Lung (tissue), 12 donors: ENCODE results near the gene CDCP2. TPM values are rescaled to one million over a fixed set of nuclear protein-coding genes. Genes with fewer than 3 reads are reported as not detected.

Experiments
- ATAC-seq: fragments of 200-7000 bp; cut with Tn5 transposase; one replicate; pipeline ENCODE4 v1.9.1; 2020; ENCODE audit warnings: moderate number of reproducible peaks; ENCODE audit not compliant: insufficient read depth, low FRiP score
- DNase-seq, 3 donors: peaks; one replicate each; pipeline ENCODE4 v3.0.0-alpha.2; 2013 to 2017
- H3K27ac ChIP-seq, 2 donors: one replicate each; pipeline ENCODE4 v1.5.1; 2013; ENCODE audit warnings: mild to moderate bottlenecking in 2 of 2, moderate library complexity in 2 of 2, control low read depth in 1 of 2, inconsistent platforms in 1 of 2, low read depth in 1 of 2, low read length in 1 of 2
- H3K27me3 ChIP-seq, 3 donors: one replicate each; pipeline ENCODE4 v1.5.1; 2013; ENCODE audit warnings: low read length in 2 of 3; ENCODE audit not compliant: control insufficient read depth in 3 of 3, insufficient read depth in 3 of 3
- H3K36me3 ChIP-seq, 4 donors: one replicate each; pipeline ENCODE4 v1.5.1; 2013; ENCODE audit warnings: low read length in 4 of 4, mild to moderate bottlenecking in 1 of 4, moderate library complexity in 1 of 4; ENCODE audit not compliant: control insufficient read depth in 4 of 4, insufficient read depth in 4 of 4
- H3K4me1 ChIP-seq, 5 donors: one replicate each; pipeline ENCODE4 v1.5.1; 2013; ENCODE audit warnings: low read length in 5 of 5, mild to moderate bottlenecking in 2 of 5, moderate library complexity in 1 of 5; ENCODE audit not compliant: control insufficient read depth in 5 of 5, insufficient read depth in 5 of 5
- H3K4me3 ChIP-seq: one replicate; pipeline ENCODE4 v1.5.1; 2013; ENCODE audit warnings: mild to moderate bottlenecking, control low read depth, moderate library complexity
- H3K9ac ChIP-seq, 2 donors: one replicate each; pipeline ENCODE4 v1.5.1; 2013; ENCODE audit warnings: low read length in 2 of 2, control low read depth in 1 of 2; ENCODE audit not compliant: insufficient read depth in 1 of 2
- H3K9me3 ChIP-seq, 4 donors: one replicate each; pipeline ENCODE4 v1.5.1; 2013; ENCODE audit warnings: low read length in 3 of 4, mild to moderate bottlenecking in 1 of 4, moderate library complexity in 1 of 4; ENCODE audit not compliant: control insufficient read depth in 4 of 4, insufficient read depth in 3 of 4
- WGBS, 2 donors: extraction: QIAGEN DNeasy Blood & Tissue Kit; methylation state at CpG; one replicate each; pipeline ENCODE4 v1.1.7; 2013; 5-methylcytosine and 5-hydroxymethylcytosine counted together
- polyA plus RNA-seq, 2 donors: library from polyadenylated mRNA; stranded (reverse); fragments of 200-250 nt; gene quantifications; one replicate each; pipeline ENCODE4 v1.2.1, GENCODE V29; 2013
- total RNA-seq, 2 donors: library from RNA; depleted of rRNA in 1 of 2; stranded (reverse); fragments of >200 nt in 1 of 2; gene quantifications; one replicate each; pipeline ENCODE4 v1.2.1, GENCODE V29; 2014 to 2021
- TF ChIP-seq, protein P1 (sequence below): IDR thresholded peaks from 2 replicates; pipeline ENCODE4 v1.5.1; 2012; ENCODE audit warnings: mild to moderate bottlenecking; ENCODE audit errors: control extremely low read depth, extremely low read depth
- donor health status: control.
- donor health status: control.
- donor health status: Bipolar disorder and iron deficiency.
- donor health status: healthy.
- donor health status: DM: yes; HTN: yes; CAD: no.

The CDCP2 gene
- total and polyA plus RNA-seq, 4 donors, result 0.02 to 0.28 (median 0.14) TPM; not detected in 1

DNA sequence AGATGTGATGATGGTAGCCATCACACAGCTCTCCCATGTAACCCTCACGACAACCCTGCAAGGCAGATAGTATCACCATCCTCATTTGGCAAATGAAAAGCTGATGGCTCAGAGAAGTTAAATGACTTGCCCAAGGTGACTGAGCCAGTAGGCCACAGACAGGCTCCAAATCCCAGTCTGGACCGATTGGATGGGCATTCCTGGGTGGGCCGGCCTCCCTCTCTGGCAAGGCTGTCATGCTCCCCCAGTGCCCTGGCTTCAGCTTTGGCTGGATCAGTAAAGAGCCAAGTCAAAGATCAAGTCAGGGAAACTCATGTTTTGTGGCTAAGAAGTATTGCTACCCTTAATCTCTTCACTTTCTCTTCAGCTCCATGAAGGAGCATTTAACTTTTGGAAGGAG lies 41.2 kb downstream of the CDCP2 start:
- ATAC-seq (no peak), DNase-seq (no peak)
- TF ChIP-seq, protein P1, sequence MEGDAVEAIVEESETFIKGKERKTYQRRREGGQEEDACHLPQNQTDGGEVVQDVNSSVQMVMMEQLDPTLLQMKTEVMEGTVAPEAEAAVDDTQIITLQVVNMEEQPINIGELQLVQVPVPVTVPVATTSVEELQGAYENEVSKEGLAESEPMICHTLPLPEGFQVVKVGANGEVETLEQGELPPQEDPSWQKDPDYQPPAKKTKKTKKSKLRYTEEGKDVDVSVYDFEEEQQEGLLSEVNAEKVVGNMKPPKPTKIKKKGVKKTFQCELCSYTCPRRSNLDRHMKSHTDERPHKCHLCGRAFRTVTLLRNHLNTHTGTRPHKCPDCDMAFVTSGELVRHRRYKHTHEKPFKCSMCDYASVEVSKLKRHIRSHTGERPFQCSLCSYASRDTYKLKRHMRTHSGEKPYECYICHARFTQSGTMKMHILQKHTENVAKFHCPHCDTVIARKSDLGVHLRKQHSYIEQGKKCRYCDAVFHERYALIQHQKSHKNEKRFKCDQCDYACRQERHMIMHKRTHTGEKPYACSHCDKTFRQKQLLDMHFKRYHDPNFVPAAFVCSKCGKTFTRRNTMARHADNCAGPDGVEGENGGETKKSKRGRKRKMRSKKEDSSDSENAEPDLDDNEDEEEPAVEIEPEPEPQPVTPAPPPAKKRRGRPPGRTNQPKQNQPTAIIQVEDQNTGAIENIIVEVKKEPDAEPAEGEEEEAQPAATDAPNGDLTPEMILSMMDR, result no peak
- Histone ChIP-seq H3K9me3 (no peaks in the 10 kb centered on the region), H3K9ac (no peak overlapping the region), H3K4me3 (no peak overlapping the region), H3K27me3 (no peaks in the 10 kb centered on the region), H3K4me1 (peaks cover 0 to 13% (median 0%) of the 10 kb centered on the region in 5 donors), H3K27ac (no peak overlapping the region), H3K36me3 (no peaks in the 10 kb centered on the region)
- WGBS, 2 donors, result 78 to 92% methylated on average over 3 of the region's 3 CpGs

DNA sequence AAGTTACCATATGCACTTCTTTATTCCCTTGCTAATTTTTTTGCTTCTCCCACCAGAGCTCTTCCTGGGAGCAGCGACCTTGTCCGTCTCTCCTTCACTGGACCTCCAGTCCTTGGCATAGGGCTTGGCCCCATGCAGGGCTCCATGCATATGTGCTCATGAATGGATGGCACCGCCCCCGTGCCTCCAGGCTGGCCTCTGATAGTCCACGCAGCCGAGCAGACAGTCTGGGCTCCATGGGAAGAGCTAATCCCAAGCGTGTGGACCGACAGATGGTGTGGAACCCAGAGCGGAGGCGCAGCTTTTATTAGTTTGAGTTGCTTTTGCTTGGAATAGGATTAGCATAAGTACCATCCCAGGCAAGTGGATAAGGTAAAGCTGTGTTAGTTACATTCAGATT lies 41.8 kb downstream of the CDCP2 start:
- DNase-seq, result no peak
- Histone ChIP-seq H3K9ac (no peak overlapping the region), H3K4me3 (no peak overlapping the region), H3K27ac (no peak overlapping the region), H3K27me3 (no peaks in the 10 kb centered on the region), H3K36me3 (no peaks in the 10 kb centered on the region), H3K4me1 (peaks cover 0 to 13% (median 0%) of the 10 kb centered on the region in 5 donors), H3K9me3 (no peaks in the 10 kb centered on the region)
- ATAC-seq, result no peak
- WGBS, 2 donors, result 97 to 99% methylated on average over 10 of the region's 10 CpGs
- TF ChIP-seq, protein P1, result no peak

GRCh38 chr1:54109129-54110090 lies 43.4 kb downstream of the CDCP2 start:
- 84 to 89% methylated on average over 6 of the region's 6 CpGs for WGBS, 2 donors
- H3K27me3 ChIP-seq, result no peaks in the 10 kb centered on the region
- ATAC-seq, result no peak
- no peak overlapping the region for H3K27ac ChIP-seq
- peaks cover 0 to 9% (median 0%) of the 10 kb centered on the region in 5 donors for H3K4me1 ChIP-seq
- TF ChIP-seq, protein P1, result no peak
- H3K9ac ChIP-seq, result no peak overlapping the region
- no peak for DNase-seq
- no peaks in the 10 kb centered on the region for H3K36me3 ChIP-seq
- no peaks in the 10 kb centered on the region for H3K9me3 ChIP-seq
- no peak overlapping the region for H3K4me3 ChIP-seq
